GM23248 (cell line): Measurements from ENCODE around the gene FAM180B.

Experiments
- EZH2 ChIP-seq: fragments of 200-600 bp; sonication (generic); IDR thresholded peaks from 2 replicates; pipeline ENCODE4 v1.6.1; 2018; ENCODE audit warnings: antibody characterized with exemption, mild to moderate bottlenecking; ENCODE audit not compliant: insufficient read depth, poor library complexity, severe bottlenecking
- EZH2phosphoT487 ChIP-seq: fragments of 200-600 bp; sonication (generic); IDR thresholded peaks from 2 replicates; pipeline ENCODE4 v1.6.1; 2018; ENCODE audit warnings: antibody characterized with exemption, moderate library complexity, mild to moderate bottlenecking, low read depth; ENCODE audit not compliant: insufficient read depth

- TF ChIP-seq EZH2phosphoT487 (no peak), EZH2 (no peak)
These were observed 19.4 kb downstream of the FAM180B start for GRCh38 chr11:47605921-47606320.
